ENCODE results near the gene NPAS3.
A peak's percentile ranks its signal among the peaks of the same experiment; 100 is the strongest.

Gene NPAS3

DNA sequence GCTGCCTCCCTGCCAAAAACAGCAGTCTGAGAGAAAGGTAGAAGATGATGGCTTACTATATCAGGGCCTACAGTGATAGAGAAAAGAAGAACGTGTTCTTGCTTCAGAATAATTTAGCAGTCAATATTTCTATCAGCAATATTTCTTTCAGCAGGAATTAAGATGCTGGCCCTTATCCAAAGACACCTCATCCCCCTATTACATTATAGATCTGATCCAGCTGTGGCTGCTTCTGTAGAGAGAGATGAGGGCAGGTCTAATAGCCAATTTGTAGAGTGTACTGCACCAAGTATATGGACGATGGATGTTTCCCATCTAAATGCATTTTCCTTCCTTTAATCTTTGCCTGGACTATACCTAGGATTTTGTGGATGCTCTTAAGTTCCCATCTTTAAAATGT is 451.7 kb downstream of the NPAS3 start:
- H3K4me3 ChIP-seq (ENCODE audit: low read depth, low read length), result no peak overlapping the region
- DNase-seq (ENCODE audit: low read depth), result no peak

DNA sequence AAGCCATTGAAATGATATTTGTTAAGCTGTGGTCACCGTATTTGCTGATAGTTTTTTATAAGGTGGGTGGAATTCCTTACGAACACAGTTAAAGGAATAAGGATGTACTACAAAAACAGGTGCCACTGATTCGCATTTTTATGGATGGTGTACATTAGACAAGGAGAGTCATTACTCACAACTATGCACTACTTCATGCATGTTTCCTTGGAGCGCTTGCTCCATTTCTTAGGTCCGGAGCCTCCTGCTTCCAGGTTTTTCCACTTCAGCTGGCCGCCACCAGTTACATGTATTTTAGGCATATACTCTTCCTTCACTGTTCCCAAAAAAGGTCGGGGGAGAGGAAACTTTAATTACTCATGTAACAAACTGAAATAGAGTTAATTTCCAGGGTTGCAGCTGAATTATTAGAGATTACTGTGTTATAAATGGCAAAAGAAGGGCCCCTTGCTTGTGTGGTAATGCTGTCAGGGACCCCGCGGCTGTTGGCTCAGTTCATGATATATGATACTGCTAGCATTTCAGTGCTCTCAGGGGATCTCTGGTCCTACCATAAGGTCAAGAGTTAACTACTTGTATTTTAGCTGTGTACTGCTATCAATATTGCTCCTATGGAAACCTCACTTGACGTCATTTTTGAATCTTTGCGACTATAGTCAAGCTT is 454.7 kb downstream of the NPAS3 start:
- H3K4me3 ChIP-seq (ENCODE audit: low read depth, low read length), result no peak overlapping the region
- DNase-seq (ENCODE audit: low read depth), result peak; percentile 63

DNA sequence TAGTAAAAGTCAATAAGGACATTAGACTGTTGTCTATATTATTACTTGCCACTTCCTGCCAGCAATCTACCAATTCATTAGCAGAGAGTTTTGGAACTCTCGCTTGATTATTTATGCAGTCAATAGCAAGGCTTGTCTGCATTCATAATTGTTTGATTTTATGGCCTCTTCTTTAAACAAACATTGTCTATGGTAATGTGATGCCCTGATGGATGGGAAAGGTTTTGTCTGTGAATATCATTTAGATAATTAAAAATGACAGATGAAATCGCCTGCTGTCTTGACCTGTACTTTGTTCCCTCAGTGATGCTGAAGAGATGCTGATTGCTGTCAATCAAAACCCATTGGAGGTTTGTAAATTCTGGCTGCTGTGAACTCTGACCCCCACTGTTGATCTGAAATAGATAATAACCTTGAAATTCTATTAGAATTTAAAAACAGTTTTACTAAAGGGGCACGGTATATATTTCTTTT is 455.3 kb downstream of the NPAS3 start:
- H3K4me3 ChIP-seq (ENCODE audit: low read depth, low read length), result no peak overlapping the region
- no peak for DNase-seq (ENCODE audit: low read depth)

DNA sequence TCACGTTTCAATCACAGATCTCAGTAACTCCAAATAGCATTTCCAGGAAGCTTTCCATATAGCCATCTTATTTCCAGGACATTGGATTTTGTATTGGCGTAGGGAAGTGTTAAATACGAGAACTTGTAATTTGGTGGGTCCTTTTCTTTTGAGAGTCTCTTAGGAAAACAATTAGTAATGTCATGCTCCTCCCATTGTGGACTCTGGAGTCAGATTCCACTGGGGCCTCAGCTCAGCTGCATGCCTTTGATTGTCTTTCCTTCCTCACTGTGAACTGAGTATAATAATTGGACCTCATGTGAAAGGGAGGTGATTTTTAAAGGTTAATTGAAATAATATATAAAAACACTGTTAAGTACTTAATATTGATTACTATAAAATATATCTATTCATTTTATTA is 462.6 kb downstream of the NPAS3 start:
- no peak for DNase-seq (ENCODE audit: low read depth)
- H3K4me3 ChIP-seq (ENCODE audit: low read depth, low read length), result no peak overlapping the region

DNA sequence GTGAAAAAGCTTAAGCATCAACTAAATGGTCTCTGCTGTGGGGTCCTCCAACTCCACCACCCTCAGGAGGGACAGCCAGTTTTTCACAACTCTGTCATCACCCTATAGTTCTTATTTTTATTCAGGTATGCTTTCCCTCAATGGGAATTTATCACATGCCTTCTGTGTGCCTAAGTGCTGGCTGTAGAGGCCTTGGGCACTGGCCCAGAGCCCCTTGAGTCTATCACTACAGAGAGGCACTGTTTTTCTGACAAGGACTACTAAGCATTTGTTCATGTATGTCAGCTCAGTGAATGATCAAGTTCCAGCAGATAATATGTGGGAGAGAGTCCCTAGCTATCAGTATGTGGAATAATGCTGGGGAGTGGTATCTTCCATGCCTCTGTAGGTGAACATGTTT is 463.9 kb downstream of the NPAS3 start:
- DNase-seq (ENCODE audit: low read depth), result no peak
- H3K4me3 ChIP-seq (ENCODE audit: low read depth, low read length), result no peak overlapping the region

DNA sequence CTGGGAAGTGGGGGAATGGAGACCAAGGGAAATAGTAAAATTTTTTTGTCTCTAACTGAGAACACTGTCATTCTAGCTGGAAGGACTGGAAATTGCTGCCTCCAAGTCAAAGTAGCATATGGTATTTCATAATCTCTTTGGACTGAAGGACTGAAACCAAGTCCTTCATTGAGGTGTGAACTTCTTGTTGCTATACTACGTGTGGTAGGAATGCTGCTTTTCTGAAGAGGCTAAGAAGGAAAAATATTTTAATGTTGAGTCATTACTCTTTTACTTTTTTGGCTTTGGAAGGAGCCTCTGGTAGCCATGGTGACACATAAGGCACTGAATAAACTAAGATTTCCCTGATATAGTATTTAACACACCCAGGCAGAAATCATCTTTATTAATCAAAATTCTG is 465.4 kb downstream of the NPAS3 start:
- no peak overlapping the region for H3K4me3 ChIP-seq (ENCODE audit: low read depth, low read length)
- DNase-seq (ENCODE audit: low read depth), result peak; percentile 82

DNA sequence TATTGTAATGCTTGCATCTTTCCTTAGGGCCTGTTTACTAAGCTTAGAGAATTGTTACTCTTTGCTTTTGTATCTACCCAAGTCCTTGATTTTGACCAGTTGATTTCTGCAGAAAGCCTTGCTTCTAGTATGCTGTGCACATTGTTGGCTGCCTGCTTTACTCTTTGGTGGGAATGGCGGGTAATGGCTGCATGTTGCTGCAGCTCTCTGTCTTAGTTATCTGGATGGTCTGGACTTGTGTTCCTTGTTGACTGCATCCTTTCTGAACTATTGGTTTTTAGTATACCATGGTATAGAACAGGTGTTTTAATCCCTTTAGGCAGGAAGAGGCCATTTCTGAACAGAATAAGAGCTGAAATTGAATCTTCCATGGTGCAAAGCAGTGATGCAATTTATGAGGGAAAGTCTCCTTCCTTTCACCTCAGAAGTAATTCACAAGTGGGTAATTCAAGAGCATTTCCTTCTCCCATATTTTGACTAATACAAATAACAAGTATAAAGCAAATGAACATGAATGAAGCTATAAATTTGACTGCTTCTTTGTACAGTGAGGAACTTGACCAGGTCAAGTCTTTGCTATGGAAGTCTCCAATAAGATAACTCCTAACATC is 466.4 kb downstream of the NPAS3 start:
- H3K4me3 ChIP-seq (ENCODE audit: low read depth, low read length), result no peak overlapping the region
- DNase-seq (ENCODE audit: low read depth), result no peak

DNA sequence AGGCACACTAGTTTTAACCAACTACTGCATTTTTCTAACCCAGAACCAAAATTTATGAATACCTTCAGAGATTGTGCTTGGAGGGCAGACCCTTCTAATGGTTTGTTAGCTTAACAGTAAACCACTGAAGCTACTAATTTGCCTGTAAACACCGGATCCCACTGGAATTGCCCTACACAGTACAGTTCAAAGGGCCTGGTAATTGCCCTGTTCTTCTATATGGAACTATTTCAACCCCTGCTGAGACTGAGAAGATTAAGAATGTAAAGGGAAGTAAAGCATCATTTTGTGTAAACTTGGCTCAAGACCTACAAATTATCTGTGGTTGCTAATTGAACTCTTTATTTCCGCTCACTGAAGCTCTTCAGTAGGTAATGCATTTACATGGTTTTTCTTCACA is 468.1 kb downstream of the NPAS3 start:
- no peak for DNase-seq (ENCODE audit: low read depth)
- H3K4me3 ChIP-seq (ENCODE audit: low read depth, low read length), result no peak overlapping the region

DNA sequence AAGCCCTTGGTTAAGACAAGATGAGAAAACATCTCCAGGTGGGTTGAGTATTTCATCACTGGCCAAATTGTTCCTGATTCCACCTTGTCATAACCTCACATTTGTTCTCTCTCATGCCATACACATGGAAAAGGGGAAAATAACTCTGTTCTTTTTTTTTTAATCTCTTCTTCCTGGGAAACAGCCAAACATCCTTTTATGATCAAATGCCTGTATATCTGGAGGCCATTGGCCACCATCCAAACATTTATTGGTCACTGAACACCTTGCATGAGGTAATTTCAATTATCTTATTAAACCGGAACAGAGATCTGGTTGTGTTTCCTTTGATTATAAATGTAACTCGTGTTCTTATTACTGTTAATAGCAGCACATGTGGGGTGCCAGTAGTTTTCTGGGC is 469.6 kb downstream of the NPAS3 start:
- no peak overlapping the region for H3K4me3 ChIP-seq (ENCODE audit: low read depth, low read length)
- no peak for DNase-seq (ENCODE audit: low read depth)

DNA sequence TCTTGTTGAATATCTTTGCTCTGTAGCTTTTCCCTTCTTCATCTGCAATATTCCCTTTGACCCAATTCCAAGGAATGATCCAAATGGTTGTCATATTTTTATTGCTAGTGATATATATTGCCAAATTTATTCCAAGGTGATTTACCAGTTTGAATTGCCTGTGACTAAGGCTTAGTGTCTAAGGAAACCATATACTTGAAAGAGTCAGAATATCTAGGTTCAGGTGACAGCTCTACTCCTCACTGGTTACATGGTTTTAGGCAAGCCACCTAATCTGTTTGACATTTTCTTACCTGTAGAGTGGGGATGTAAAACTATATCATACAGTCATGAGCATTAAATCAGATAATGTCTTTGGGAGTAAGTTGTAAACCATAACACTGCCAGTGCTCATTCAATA is 473.8 kb downstream of the NPAS3 start:
- no peak for DNase-seq (ENCODE audit: low read depth)
- no peak overlapping the region for H3K4me3 ChIP-seq (ENCODE audit: low read depth, low read length)

DNA sequence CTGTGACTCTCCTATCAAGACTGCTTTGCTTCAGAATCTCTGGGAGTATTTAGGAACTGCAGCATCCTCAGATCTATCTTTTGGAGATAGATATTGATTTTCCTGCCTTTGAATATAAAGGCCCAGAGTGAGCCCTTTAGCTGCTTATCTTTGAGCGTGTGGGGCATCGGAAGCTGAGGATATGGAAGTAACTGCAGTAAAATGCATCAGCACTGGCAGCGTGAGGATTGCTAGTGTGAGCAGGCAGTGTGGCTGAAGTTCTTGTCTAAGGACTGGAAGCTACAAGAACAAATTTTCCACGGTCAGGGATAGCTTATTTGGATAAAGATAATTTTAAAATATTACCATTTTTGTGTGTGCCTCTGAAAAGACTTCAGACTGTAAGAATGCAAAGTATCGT is 474.7 kb downstream of the NPAS3 start:
- no peak overlapping the region for H3K4me3 ChIP-seq (ENCODE audit: low read depth, low read length)
- no peak for DNase-seq (ENCODE audit: low read depth)

DNA sequence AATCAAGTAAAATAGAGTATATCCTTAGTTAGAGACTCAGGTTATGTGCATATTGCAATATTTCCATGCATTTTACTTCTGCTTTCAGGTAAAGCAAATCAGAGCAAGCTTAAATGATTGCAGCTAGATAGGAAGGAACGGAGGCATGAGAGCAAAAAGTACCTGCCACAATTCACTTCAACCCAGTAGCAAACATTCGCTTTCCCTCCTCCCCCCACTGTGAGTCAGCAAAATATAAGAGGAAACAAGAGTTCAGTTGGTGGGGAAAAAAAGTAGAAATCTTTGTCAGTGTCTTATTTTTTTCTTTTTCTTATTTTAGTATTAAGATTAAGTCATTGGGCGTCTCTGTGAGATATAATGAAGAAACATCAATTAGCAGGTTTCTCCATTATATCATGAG is 475.4 kb downstream of the NPAS3 start:
- DNase-seq (ENCODE audit: low read depth), result no peak
- no peak overlapping the region for H3K4me3 ChIP-seq (ENCODE audit: low read depth, low read length)

DNA sequence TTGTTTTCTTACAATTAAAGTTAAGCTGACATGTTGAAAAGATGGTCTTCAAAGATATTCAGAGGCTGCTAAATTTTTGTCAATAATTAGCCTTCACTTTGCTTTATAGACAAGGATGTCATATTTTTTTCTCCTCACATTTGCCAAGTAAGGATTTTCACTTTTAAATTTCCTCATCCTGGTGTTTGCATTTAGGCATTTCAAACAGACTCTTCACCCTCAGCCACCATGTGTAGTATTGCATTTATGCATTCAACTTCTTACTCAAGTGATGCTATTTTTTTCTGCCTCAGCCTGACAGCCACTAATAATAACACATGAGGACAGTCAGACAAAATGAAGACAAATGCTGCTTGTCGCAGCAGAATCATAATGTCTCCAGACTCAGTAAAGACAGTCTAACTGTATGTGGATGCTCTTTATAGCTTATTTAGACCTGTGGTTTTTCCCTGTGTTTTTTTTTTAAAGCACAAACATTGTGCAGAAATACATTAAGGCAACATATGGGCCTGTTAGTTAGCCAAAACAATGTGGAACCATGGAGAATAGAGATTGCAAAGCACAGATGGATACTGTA is 481.5 kb downstream of the NPAS3 start:
- no peak for DNase-seq (ENCODE audit: low read depth)
- H3K4me3 ChIP-seq (ENCODE audit: low read depth, low read length), result no peak overlapping the region

DNA sequence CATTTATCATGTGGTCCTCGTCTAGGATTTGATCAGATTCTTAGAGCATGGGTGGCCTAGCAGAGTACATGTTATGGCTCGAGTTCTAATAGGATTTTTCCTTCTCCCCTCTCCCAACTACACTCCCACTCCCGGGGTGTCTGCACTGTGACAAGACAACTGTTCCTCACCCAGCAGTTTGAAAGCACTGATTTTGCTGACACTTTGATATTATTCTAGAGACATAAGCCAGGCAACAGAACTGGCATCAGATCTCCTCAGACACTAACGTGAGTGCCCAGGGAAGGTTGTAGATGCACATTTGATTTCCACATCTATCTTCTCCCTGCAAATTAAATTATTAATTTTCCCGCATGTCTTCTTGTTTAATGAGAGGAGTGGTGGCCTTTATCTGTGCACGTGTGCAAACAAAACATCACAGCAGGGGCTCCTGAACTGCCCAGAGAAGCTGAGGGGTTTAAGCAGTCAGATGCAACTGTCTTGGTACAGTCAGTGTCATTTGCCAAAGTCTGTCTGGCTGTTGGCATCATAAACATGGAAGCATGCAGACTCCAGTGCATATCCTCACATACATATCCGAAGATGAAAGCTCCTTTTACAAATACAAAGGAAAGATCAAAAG is 491.8 kb downstream of the NPAS3 start:
- H3K4me3 ChIP-seq (ENCODE audit: low read depth, low read length), result no peak overlapping the region
- DNase-seq (ENCODE audit: low read depth), result no peak

DNA sequence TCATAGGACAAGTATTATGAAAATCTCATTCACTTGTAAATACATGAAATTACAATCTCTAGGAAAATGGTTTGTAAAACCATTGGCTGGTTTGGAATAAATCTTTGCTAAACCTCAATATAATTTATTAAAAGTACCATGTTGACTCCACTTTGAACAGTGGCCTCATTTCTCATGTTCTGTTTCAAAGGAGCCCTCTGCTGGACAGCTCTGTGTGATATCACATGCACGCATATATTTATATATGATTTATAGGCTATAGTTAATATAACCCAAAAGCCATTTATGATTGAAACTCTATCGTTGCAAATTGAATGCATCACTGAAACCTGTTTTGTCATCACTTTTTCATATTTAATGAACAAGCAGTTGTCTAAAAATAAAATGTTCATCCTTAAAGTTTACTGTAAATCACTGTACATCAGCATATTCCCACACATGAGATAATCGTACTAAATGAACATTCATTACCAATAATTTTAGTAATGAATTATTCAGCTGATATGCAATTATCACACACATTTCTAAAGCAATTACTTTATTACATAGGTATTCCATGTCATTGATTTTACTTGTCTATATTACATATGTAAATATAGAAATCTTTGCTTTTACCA is 493.8 kb downstream of the NPAS3 start:
- H3K4me3 ChIP-seq (ENCODE audit: low read depth, low read length), result no peak overlapping the region
- DNase-seq (ENCODE audit: low read depth), result peak; percentile 9

DNA sequence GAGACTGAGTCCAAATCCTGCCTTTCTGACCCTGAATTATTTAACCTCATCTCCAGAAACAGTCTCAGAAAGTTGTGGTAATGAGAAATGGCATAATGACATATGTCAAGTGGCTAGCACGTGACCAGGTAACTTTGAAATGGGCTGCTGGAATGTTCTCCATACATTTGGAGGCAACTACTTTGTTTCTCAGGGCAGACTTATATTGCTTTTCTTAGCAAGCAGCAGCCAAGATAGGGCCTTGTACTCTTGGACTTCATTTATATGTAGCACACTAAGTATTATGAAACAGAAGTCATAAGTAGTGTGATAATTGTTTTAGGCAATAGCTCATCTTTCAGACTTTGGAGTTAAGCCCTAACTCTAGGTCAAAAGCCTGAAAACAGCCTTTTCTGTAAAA is 494.7 kb downstream of the NPAS3 start:
- H3K4me3 ChIP-seq (ENCODE audit: low read depth, low read length), result no peak overlapping the region

DNA sequence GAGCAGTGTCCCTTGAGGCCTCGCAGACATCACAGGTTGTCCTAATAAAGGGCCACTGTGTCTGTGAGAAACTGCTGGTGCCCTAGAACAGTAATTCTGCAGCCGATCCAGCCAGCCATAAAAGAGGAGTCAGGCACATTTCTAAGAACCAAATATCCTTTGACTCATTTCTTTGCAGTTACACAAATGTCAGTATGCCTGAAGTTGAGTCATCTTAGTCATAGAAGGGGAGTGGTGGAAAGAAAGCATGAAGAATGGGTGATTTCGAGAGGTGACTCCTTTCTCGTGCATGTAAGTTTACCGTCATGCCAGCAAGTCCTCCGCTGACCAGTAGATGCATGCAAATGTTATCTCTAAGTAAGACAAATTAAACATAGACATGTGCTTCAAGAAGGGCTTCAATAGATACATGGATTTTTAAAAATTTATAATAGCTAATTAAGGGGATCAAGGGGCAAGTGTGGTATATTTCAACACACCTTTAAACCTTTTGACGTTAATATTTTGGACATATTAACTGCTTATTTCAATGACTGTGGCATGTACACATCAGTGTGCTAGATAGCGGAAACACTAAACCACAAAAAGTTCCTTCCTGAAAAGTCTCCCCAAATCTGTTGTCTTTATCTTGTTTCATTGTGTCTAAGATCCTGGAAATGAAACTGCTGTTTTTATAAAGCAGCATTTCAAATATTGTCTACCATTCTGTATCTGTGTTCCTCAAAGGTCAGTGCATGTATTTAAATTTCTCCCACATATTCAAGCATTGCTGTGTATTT is 497.4 kb downstream of the NPAS3 start:
- DNase-seq (ENCODE audit: low read depth), result peak; percentile 50
- H3K4me3 ChIP-seq (ENCODE audit: low read depth, low read length), result no peak overlapping the region

More for the DNA sequence above, 494.7 kb downstream of the NPAS3 start:
- no peak for DNase-seq (ENCODE audit: low read depth)

DNA sequence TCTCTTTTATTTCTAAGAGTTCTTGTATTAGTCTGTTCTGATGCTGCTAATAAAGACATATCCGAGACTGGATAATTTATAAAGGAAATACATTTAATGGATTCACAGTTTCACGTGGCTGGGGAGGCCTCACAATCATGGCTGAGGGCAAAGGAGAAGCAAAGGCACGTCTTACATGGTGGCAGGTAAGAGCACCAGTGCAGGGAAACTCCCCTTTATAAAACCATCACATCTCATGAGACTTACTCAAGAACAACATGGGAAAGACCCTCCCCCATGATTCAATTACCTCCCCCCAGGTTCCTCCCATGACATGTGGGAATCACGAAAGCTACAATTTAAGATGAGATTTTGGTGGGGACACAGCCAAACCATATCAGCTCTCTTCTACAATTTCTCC is 503.0 kb downstream of the NPAS3 start:
- no peak overlapping the region for H3K4me3 ChIP-seq (ENCODE audit: low read depth, low read length)
- no peak for DNase-seq (ENCODE audit: low read depth)

DNA sequence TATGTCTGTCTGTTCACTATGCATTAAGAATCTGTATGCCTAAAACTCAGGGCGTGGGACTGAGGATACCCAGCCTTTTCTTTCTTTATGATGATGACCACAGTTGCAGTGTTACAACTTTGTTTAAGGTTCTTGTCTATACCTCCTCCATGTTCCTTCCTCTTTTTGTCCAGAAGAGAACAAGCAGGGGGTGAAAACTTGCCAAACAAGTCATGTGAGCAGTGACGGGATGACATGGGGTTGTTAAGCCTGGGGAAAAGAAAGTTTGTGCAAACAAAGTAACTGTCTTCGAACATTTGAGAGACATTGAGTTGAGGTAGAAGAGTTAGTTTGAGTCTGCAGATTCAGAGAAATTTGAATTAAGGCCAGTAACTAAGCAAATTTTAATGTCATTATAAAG is 505.5 kb downstream of the NPAS3 start:
- no peak overlapping the region for H3K4me3 ChIP-seq (ENCODE audit: low read depth, low read length)
- no peak for DNase-seq (ENCODE audit: low read depth)

DNA sequence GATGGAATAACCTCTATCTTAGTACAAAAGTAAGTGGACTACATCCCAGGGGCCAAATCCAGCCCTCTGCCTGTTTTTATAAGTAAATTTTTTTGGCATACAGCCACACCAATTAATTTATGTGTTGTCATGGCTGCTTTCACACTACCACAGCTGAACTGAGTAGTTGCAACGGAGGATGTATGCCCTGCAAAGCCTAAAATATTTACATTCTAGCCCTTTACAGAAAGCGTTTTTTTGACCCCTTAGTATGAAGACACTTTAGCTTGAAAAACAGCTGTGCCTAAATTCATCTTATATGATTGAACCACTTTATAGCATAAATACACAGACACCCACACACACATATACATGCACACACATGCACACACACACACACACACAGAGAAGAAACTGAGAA is 510.6 kb downstream of the NPAS3 start:
- H3K4me3 ChIP-seq (ENCODE audit: low read depth, low read length), result no peak overlapping the region

More for the DNA sequence above, 510.6 kb downstream of the NPAS3 start:
- DNase-seq (ENCODE audit: low read depth), result no peak

Measured in skeletal muscle cell (primary cell).